MM.1S (cell line): ENCODE results near the gene ATG4D.

Source experiments
- CTCF ChIP-seq: fragments of 300-600 bp; sonication (generic); IDR thresholded peaks from 2 replicates; pipeline ENCODE4 v1.5.1; 2016; ENCODE audit warnings: antibody characterized with exemption, low read length, mixed read lengths
- EZH2 ChIP-seq: fragments of 300-600 bp; sonication (generic); optimal IDR thresholded peaks from 2 replicates; pipeline ENCODE3; 2017; ENCODE audit warnings: low read depth, mild to moderate bottlenecking, antibody characterized with exemption, low read length, mixed read lengths
- EZH2phosphoT487 ChIP-seq: fragments of 300-600 bp; sonication (generic); IDR thresholded peaks from 2 replicates; pipeline ENCODE4 v1.6.1; 2018; ENCODE audit warnings: antibody characterized with exemption, low read length

DNA sequence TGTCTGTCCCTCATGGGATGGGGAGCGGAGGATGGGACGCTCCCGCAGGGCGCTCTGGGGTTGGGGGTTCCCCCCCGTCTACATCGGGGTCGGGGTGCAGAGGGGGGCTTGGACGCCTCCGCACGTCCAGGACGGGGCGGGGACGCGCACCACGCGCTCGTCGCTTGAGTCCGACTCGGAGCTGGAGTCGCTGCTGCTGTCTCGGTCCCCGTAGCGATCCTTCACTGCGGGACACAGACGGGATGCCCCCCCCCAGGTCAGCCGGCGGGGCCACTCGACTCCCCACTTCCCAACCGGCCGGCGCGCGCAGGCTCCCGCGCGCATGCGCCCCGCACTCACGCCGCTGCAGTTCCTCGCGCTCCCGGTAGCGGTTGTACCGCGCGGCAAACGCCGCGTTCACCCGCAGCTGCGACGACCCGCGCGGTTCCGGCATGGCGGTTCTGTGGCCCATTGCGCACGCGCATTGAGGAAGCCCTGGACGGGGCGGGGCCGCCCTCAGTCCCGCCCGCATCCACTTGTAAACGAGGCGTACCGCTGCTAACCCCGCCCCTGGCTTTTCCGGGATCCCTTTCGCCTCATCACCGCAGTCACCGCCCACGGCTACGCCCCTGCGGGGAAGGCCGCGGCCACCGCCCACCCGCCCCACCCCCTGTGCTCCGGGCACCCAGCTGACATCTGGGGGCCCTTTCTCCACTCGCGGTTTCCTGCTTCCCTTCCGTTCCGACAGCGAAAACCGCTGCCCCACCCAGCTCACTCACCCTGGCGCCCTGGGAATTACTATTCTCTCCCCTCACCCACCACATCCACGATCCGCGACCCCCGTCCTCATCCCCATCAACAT is 22.1 kb downstream of the ATG4D start, which contains the start of gene KRI1:
- TF ChIP-seq EZH2 (no peak), CTCF (no peak), EZH2phosphoT487 (no peak)
